GM21515 (cell line): ENCODE measurements around the gene CCDC28A.
"Not testable (repeated sequence)": the region's sequence is repeated elsewhere in the genome, so short reads cannot be mapped to it uniquely, and the experiment has no call there.

ENCODE experiments used
- ATAC-seq: cut with Tn5 transposase; IDR thresholded peaks from one replicate; pipeline ENCODE4 v1.9.1; 2021; ENCODE audit not compliant: unreplicated experiment

CCDC28A gene

GRCh38 chr6:138773177-138774091 is at the start of gene CCDC28A:
CCDC28A (plus strand) TSS chr6:138773769; CDS start chr6:138776121, 2,352 bp downstream.
- ATAC-seq, result peak; percentile 95

- ATAC-seq, result no peak
Measured at GRCh38 chr6:138724015-138724414, 49.6 kb upstream of the CCDC28A start.

DNA sequence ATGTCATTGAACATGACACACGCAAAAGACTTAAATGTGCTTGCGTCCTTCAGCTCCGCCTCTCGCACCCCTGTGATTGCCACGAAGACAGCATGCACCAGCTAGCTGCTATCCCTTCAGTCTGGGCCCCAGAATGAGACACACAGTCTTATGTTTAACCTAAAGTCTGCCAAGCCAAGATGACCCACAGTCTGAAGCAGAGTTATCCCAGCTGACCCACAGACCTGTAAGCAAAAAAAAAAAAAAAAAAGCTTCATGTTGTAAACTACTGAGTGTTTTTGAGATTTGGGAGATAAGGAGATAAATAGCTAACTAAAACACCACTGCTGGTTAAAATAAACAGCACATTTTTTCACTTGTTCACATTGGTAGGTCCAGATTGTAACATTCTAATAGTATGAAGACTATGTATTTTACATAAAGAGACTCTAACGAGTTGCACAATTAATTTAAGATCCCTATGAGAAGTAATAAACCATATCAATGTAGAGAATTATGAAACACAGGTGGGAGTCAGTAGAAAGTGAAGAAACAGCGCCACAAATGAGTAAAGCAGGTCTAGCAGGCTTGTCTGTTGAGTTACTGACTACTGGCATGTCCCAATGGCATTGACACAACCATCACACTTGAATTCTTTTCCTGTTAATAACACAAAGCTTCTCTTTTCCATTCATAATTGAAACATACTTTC is 47.4 kb upstream of the CCDC28A start:
- no peak for ATAC-seq

GRCh38 chr6:138726757-138727097 is 46.8 kb upstream of the CCDC28A start:
- no peak for ATAC-seq

- no peak for ATAC-seq
Measured at GRCh38 chr6:138727182-138727581, 46.4 kb upstream of the CCDC28A start.

DNA sequence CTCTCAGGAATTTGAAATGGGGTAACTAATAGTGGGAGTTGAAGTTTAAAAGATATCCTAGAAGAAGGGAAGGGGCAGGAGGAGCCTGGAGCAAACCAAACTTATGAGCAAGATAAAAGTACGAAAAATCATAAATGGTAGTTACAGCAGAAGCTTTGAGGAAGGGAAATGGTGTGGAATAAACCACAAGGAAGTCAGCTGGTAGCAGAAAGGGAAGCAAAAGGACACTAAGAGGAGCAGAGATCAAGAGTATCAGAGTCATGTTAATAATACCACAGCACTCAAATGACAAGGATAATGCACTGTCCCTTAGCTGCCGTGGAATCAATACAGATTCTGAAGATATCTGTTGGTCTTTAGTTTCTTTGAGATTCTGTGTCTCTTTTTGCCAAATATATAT is 44.9 kb upstream of the CCDC28A start:
- ATAC-seq, result no peak

GRCh38 chr6:138730037-138730436 is 43.5 kb upstream of the CCDC28A start:
- ATAC-seq, result not testable (repeated sequence)

DNA sequence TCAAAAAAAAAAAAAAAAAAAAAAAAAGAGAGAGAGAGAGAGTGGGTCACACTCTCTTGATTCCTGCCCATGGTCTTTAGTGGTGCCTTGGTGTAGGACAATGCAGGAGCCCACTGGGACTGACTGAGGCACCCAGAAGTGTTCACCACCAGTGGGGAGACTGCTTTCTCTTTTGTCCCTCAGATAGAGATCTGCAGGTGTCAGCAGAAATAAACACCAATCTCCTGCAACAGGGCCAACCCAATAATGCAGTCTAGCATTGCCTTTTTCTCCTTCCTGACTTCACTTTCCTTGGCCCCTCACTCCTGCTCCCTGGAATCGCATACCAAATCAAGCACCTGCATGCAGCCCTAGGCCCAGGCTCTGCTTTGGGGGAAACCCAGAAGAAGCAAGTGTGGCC is 39.0 kb upstream of the CCDC28A start:
- ATAC-seq, result no peak

- no peak for ATAC-seq
Measured at GRCh38 chr6:138736640-138737039, 36.9 kb upstream of the CCDC28A start.

GRCh38 chr6:138752017-138752416 is 21.6 kb upstream of the CCDC28A start:
- ATAC-seq, result no peak

DNA sequence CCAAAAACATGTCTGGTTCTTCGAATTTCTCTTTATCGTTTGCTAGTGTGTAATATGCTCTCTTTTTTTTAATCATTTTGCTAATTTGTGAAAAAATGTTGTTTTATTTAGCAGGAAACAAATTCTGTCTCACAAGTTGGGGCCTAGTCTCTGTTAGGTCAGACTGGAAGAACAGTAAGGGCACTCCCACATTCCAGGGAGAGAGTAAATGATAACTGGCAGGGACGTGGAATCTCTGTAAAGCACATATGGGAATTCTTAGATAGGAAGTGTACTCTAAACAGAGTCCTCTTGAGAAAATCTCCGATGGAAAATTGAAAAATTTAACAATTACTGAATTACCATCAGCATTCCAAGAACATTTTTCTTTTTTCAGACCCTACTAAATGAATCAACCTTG is 16.4 kb upstream of the CCDC28A start:
- no peak for ATAC-seq

GRCh38 chr6:138765896-138766655 is 7.5 kb upstream of the CCDC28A start:
- no peak for ATAC-seq

DNA sequence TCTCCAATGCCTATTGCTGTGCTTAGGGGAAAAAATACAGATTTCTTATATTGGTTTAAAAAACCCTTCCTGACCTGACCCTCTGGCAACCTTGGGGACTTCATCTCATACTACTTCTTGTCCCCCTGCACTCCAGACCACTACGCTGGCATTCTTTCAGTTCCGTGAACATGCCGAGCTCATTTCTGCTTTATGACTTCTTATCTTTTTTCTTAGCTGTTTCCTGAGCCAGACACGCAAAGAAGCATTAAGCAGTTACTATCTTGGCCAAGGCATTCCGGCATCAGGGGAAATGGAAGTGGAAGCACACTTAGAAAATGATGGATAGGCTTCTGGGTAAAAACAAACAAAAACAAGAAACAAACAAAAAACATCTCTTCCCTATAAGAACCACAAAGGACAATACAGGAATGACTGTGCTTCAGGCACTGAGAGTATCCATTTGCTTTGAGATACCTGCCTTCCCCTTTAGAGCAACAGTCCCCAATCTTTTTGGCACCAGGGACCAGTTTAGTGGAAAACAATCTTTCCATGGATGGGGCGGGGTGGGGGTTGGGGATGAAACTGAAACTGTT is 4.4 kb upstream of the CCDC28A start:
- no peak for ATAC-seq

DNA sequence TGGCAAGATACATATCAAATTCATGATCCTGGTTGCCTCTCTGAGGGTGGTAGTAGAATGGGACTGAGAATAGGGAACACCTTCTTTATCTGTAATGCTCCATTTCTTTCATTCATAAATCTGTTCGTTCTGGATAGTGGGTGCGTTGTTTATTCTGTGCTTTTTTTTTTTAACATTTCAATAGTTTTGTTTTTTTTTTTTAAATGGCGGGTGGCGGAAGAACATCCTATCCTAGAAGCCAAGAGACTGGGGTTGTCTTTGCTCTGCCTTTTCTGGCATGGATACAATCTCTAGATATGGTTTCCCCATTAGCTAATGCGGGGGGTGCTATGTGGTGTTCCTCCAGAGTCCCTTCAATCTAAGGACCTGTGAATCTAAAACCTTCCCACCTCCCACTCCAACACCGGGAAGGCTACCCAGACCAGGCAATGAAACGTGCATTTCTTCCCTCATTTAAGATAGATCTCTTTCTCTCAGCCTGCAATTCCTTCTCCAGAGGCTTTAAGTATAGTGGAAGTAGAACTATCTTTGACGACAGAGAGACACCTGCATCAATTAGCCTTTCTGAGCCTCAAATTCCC is 883 bp upstream of the CCDC28A start:
- ATAC-seq, result peak; percentile 1

- no peak for ATAC-seq
Measured at GRCh38 chr6:138774370-138774769, 801 bp downstream of the CCDC28A start.

- ATAC-seq, result no peak
Measured at GRCh38 chr6:138776659-138777058, 3.1 kb downstream of the CCDC28A start.

- no peak for ATAC-seq
Measured at GRCh38 chr6:138778331-138778730, 4.8 kb downstream of the CCDC28A start.

GRCh38 chr6:138782243-138782642 is 8.7 kb downstream of the CCDC28A start:
- no peak for ATAC-seq

DNA sequence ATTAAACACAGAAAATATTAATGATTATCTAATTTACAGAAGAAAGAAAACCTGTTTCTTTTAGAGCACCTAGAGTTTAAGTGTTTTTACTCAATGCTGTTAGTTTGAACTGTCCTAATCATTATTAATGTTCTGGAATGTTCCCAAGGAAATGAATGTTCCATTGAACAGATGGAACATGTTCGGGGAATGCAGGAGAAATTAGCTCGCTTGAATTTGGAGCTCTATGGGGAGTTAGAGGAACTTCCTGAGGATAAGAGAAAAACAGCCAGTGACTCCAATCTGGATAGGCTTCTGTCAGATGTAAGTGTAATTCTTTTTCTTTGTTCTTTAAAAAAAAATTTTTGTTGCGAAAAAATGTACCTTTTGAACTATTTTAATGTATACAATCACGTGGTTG is 11.5 kb downstream of the CCDC28A start:
- no peak for ATAC-seq

DNA sequence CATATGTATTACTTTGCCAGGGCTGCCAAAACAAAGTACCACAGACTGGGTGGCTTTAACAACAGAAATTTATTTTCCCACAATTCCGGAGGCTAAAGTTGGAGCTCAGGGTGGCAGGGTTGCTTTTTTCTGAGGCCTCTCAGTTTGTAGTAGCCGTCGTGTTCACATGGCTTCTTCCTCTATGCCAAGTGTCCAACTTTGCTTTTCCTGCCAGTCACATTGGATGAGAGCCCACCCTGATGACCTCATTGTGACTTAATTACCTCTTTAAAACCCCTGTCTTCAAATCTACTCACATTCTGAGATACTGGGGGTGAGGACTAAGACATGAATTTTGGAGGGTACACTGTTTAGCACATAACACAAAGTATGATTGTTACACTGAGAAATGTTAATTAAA is 12.4 kb downstream of the CCDC28A start:
- no peak for ATAC-seq

- no peak for ATAC-seq
Measured at GRCh38 chr6:138787138-138787537, 13.6 kb downstream of the CCDC28A start.
